Endothelial cell of umbilical vein (primary cell): Measurements from ENCODE around the gene UCK1.

Source experiments
- POLR2AphosphoS5 ChIP-seq: IDR thresholded peaks from 2 replicates; pipeline ENCODE4 v1.6.1; 2012; ENCODE audit warnings: low read depth, mild to moderate bottlenecking, control low read depth, low read length, moderate library complexity; ENCODE audit not compliant: insufficient read depth
- TF ChIP-seq, protein P1 (sequence below), 2 donors: IDR thresholded peaks; 1 replicate in 1 of 2; 2 replicates in 1 of 2; pipeline ENCODE4 v1.5.1; 2011; ENCODE audit warnings: low read length in 2 of 2, mild to moderate bottlenecking in 2 of 2, moderate library complexity in 2 of 2, control low read depth in 1 of 2, inconsistent platforms in 1 of 2, low read depth in 1 of 2; ENCODE audit not compliant: insufficient read depth in 1 of 2; ENCODE audit errors: extremely low read depth in 1 of 2

- TF ChIP-seq, protein P1, sequence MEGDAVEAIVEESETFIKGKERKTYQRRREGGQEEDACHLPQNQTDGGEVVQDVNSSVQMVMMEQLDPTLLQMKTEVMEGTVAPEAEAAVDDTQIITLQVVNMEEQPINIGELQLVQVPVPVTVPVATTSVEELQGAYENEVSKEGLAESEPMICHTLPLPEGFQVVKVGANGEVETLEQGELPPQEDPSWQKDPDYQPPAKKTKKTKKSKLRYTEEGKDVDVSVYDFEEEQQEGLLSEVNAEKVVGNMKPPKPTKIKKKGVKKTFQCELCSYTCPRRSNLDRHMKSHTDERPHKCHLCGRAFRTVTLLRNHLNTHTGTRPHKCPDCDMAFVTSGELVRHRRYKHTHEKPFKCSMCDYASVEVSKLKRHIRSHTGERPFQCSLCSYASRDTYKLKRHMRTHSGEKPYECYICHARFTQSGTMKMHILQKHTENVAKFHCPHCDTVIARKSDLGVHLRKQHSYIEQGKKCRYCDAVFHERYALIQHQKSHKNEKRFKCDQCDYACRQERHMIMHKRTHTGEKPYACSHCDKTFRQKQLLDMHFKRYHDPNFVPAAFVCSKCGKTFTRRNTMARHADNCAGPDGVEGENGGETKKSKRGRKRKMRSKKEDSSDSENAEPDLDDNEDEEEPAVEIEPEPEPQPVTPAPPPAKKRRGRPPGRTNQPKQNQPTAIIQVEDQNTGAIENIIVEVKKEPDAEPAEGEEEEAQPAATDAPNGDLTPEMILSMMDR (IDR thresholded peaks at IDR 0.05; ENCODE audit: extremely low read depth in 1 of 2, insufficient read depth in 1 of 2, low read depth in 1 of 2, low read length in 2 of 2): no peak
- no peak for TF ChIP-seq POLR2AphosphoS5
Measured at GRCh38 chr9:131505012-131505411, 26.1 kb downstream of the UCK1 start.
